Smooth muscle cell of the coronary artery (primary cell): ENCODE measurements around the gene RAB8A. TPM values are rescaled to one million over a fixed set of nuclear protein-coding genes. Genes with fewer than 3 reads are reported as not detected.

Source experiments
- total RNA-seq: library from RNA; depleted of rRNA; stranded (reverse); fragments of >200 nt; gene quantifications from 2 replicates; pipeline ENCODE4 v1.2.3, GENCODE V29; 2014; ENCODE audit warnings: low replicate concordance

RAB8A gene
- total RNA-seq = 71.7 and 95.4 TPM in 2 replicates

GRCh38 chr19:16111160-16111908 is at the start of gene RAB8A:
Gene RAB8A (plus strand): TSS chr19:16111889. CDS start chr19:16111902, 13 bp downstream.

GRCh38 chr19:16076154-16076957 is 35.3 kb upstream of the RAB8A start, which contains the start of gene TPM4:
Gene TPM4 (plus strand): TSS chr19:16076495. CDS start chr19:16076566, 71 bp downstream.

GRCh38 chr19:16143399-16144215 is 31.9 kb downstream of the RAB8A start, which contains the start of gene HSH2D:
Gene HSH2D (plus strand): TSS chr19:16143685. CDS start chr19:16148751, 5,066 bp downstream.

Other genes with a start within 250 kb of the RAB8A start
- gene CYP4F2, start 213.8 kb upstream of the RAB8A start, total RNA-seq = not detected in 2 replicates
- not detected in 2 replicates for gene CYP4F11, start 177.4 kb upstream of the RAB8A start, total RNA-seq
- gene OR10H4, start 162.9 kb upstream of the RAB8A start, total RNA-seq = not detected in 2 replicates
- gene TPM4, start 35.4 kb upstream of the RAB8A start, total RNA-seq = 1,025 and 1,480 TPM in 2 replicates
- gene HSH2D, start 31.8 kb downstream of the RAB8A start, total RNA-seq = not detected in 2 replicates
- not detected in 2 replicates for gene CIB3, start 61.6 kb downstream of the RAB8A start, total RNA-seq
- gene FAM32A, start 73.5 kb downstream of the RAB8A start, total RNA-seq = 57.0 and 91.3 TPM in 2 replicates
- 73.8 and 94.8 TPM in 2 replicates for gene AP1M1, start 86.0 kb downstream of the RAB8A start, total RNA-seq
- 0.59 and 6.1 TPM in 2 replicates for gene KLF2, start 212.9 kb downstream of the RAB8A start, total RNA-seq